Measurements from ENCODE around the gene DAPK1.

The DAPK1 gene

GRCh38 chr9:87668222-87668621 is 170.6 kb downstream of the DAPK1 start:
- no peak for DNase-seq (ENCODE audit: low read depth in 2 of 2)

GRCh38 chr9:87668722-87669121 is 171.1 kb downstream of the DAPK1 start:
- no peak for DNase-seq (ENCODE audit: low read depth in 2 of 2)

GRCh38 chr9:87670572-87671264 is 173.1 kb downstream of the DAPK1 start:
- no peak for DNase-seq (ENCODE audit: low read depth in 2 of 2)

- no peak for DNase-seq (ENCODE audit: low read depth in 2 of 2)
Observed at GRCh38 chr9:87671478-87671877, 173.8 kb downstream of the DAPK1 start.

- DNase-seq (ENCODE audit: low read depth in 2 of 2) = no peak
Observed at GRCh38 chr9:87671925-87672324, 174.3 kb downstream of the DAPK1 start.

DNA sequence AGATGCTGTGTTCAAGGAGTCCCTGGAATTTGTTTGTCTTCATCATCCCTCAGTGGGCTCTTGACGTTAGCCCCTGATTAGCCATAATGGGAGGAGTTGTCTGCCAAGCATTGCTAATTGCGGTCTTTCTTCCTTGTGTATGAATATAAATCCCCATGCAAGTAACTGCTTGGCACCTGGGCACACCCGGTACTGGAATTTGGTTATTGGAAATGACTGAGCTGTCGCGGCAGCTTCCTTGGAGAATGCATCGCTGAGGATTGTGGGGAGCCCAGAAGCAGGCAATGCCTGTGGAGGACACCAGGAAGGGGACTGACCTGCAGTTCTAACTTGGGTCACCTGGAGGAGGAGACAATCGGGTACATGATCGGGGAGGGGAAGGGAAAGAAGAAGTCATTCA is 174.9 kb downstream of the DAPK1 start:
- no peak for DNase-seq (ENCODE audit: low read depth in 2 of 2)

GRCh38 chr9:87673446-87674120 is 175.9 kb downstream of the DAPK1 start:
- DNase-seq (ENCODE audit: low read depth in 2 of 2) = no peak

- no peak for DNase-seq (ENCODE audit: low read depth in 2 of 2)
Observed at GRCh38 chr9:87674565-87675299, 177.1 kb downstream of the DAPK1 start.

GRCh38 chr9:87675906-87676515 is 178.3 kb downstream of the DAPK1 start:
- no peak for DNase-seq (ENCODE audit: low read depth in 2 of 2)

- DNase-seq (ENCODE audit: low read depth in 2 of 2) = no peak
Observed at GRCh38 chr9:87676976-87677775, 179.5 kb downstream of the DAPK1 start.

DNA sequence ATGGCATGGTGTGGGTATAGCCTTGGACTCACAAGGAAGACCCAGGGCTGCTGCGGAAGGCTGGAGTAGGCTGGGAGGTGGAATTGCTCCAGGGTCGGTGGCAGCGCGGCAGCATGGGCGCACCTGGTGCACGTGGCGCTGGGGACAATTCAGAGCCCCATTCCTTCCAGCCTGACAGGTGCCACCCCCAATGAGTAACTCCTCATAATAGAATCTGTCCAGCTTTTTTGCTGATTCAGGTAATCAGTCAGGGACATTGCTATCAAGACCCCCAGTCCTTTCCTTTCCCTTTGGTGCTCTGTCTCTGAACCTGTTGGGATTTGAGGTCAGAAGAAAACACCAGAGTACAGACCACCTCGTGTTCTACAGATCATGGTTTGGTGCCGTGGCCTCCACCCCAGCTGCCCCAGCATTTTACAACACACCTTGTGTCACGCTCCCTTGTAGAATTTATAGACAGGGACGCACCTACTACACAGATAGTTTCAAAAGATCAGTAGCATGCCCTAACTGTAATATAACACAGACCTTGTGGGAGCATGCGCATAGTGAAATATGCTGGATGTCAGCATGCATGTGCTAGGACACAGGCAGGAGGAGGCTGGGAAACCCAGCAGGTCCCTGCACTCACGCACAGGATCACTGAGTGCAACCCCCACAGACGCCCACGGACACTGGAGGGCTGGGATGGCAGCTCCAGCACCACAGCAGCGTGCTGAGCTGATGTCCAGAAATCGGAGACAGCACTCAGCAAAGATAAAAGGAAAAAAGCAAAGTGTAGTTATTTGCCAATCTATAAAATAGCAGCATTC is 180.3 kb downstream of the DAPK1 start:
- DNase-seq (ENCODE audit: low read depth in 2 of 2) = no peak

- peak; percentile 15 to 18 for DNase-seq (ENCODE audit: low read depth in 2 of 2)
Observed at GRCh38 chr9:87678650-87679355, 181.1 kb downstream of the DAPK1 start.

DNA sequence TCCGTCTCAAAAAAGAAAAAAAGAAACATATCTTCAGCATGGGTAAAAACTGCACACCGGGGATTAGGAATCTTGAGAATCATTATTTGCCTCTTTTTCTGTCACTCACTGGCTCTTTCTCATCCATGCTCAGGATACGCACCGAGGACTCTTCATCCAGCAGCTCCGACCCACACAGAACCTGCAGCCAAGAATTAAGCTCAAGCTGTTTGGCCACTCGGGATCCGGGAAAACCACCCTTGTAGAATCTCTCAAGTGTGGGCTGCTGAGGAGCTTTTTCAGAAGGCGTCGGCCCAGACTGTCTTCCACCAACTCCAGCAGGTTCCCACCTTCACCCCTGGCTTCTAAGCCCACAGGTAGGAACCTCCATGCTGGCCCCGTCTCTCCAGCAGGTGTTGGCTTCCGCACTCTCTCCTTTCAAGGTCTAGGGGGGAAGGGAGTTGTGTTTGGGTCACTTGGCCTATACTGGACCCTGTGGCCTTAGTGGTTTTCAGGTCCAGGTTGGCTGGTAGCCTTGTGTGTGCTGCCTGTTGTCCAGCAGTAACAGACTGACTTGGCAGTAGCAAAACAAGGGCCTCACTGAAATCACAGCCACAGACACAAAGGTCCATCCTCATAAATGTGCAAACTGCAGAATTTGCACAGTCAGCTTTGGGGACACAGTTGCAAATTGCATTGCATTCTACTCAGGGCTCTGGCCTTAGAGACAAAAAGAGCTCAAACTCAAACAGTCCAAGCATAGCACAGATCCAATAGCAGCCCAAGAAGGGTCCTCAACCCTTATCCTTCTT is 183.8 kb downstream of the DAPK1 start:
- DNase-seq (ENCODE audit: low read depth in 2 of 2) = no peak

- no peak for DNase-seq (ENCODE audit: low read depth in 2 of 2)
Observed at GRCh38 chr9:87682085-87682484, 184.4 kb downstream of the DAPK1 start.

- no peak for DNase-seq (ENCODE audit: low read depth in 2 of 2)
Observed at GRCh38 chr9:87682618-87683017, 185.0 kb downstream of the DAPK1 start.

GRCh38 chr9:87683751-87684626 is 186.3 kb downstream of the DAPK1 start:
- DNase-seq (ENCODE audit: low read depth in 2 of 2) = no peak

- DNase-seq (ENCODE audit: low read depth in 2 of 2) = no peak
Observed at GRCh38 chr9:87684627-87685219, 187.1 kb downstream of the DAPK1 start.

DNA sequence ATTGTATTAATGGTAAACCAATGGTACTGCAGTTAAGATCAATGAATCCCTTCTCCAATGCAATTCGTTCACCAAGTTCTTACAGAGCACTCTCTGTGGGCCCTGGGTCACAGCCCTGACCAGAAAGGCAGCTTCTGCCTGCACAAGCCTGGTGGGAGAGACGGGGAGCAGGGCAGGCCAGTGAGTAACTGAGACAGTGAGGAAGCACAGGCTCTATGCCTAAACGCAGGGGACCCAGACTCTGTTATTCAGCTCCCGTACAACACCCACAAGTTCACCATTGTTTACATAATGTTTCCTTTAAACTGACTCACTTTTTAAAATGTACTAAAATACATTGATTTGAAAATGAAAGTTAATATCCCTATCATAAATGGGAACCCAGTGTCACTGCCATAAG is 187.8 kb downstream of the DAPK1 start:
- no peak for DNase-seq (ENCODE audit: low read depth in 2 of 2)
